H1 (cell line): ENCODE results near the gene FAM241B. TPM values are rescaled to one million over a fixed set of nuclear protein-coding genes. Genes with fewer than 3 reads are reported as not detected.

Experiments used
- HDAC6 ChIP-seq: IDR thresholded peaks from one replicate; pipeline ENCODE4 v1.7.1; 2012; ENCODE audit warnings: low read depth, mild to moderate bottlenecking, inconsistent platforms, low read length, moderate library complexity
- JUND ChIP-seq: IDR thresholded peaks from 2 replicates; pipeline ENCODE4 v1.6.1; 2011; ENCODE audit warnings: mild to moderate bottlenecking, improper control_type of control experiment, low read length
- RFX5 ChIP-seq: IDR thresholded peaks from 2 replicates; pipeline ENCODE4 v1.6.1; 2011; ENCODE audit warnings: low read depth, low read length, improper control_type of control experiment, borderline replicate concordance
- RNF2 ChIP-seq: fragments of 200-900, 300-1000 bp; sonication (generic); IDR thresholded peaks from 2 replicates; pipeline ENCODE4 v1.7.1; 2016; ENCODE audit warnings: borderline replicate concordance, low read depth, mild to moderate bottlenecking, antibody characterized with exemption, low read length; ENCODE audit not compliant: poor library complexity, severe bottlenecking; ENCODE audit errors: missing control alignments
- TCF12 ChIP-seq: IDR thresholded peaks from 2 replicates; pipeline ENCODE4 v1.6.1; 2011; ENCODE audit warnings: low read depth, mild to moderate bottlenecking, low read length
- polyA plus RNA-seq, 7 experiments: library from polyadenylated mRNA; depleted of rRNA in 3 of 7; stranded (reverse) in 5 of 7; unstranded in 2 of 7; fragments of >200 nt in 5 of 7; fragments of 200-250 nt in 2 of 7; gene quantifications; 1 replicate in 5 of 7; 2 replicates in 1 of 7; 4 replicates in 1 of 7; pipeline versions ENCODE4 v1.2.1 to v1.2.3, GENCODE V29; 2011 to 2013; ENCODE audit warnings: missing spikeins in 2 of 7, mixed read lengths in 2 of 7
- total RNA-seq: library from RNA; stranded (reverse); fragmentation: NEBNext Ultra II Directional; extraction: Animal tissue kit (Norgen Biotek cat#: 25700); gene quantifications from 2 replicates; pipeline ENCODE4 v1.2.1, GENCODE V29; 2021
- TF ChIP-seq, protein P1 (sequence below): fragments of 300-600 bp; sonication (generic); IDR thresholded peaks from 2 replicates; pipeline ENCODE4 v1.7.1; 2012; ENCODE audit warnings: low read length, moderate library complexity, mild to moderate bottlenecking, inconsistent platforms; ENCODE audit not compliant: insufficient replicate concordance

The FAM241B gene
- total and polyA plus RNA-seq, 2 of the 8 experiments (the other 6 are each of a cell fraction or from before 2014, with no cell fraction given): 19.3 to 30.1 TPM

DNA sequence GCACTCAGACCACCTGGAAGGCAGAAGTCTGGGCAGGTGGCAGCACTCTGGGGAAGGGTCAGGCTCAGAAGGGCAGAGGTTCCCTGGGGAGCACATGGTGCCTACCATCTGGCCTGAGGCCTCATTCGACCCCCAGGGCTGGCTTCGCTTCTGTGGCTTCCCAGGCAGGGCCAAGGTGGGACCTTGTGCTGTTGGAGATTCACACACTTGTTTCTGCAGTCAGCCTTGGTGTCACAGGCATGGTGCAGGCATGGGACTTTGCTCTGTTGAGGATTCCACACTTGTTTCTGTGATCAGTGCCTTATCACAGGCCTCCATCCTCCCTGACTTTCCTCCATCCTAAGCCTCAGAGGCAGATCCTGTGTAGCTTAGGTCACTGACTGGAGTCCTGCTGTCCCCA, 11.3 kb upstream of the FAM241B start (continued):
- TF ChIP-seq, protein P1, sequence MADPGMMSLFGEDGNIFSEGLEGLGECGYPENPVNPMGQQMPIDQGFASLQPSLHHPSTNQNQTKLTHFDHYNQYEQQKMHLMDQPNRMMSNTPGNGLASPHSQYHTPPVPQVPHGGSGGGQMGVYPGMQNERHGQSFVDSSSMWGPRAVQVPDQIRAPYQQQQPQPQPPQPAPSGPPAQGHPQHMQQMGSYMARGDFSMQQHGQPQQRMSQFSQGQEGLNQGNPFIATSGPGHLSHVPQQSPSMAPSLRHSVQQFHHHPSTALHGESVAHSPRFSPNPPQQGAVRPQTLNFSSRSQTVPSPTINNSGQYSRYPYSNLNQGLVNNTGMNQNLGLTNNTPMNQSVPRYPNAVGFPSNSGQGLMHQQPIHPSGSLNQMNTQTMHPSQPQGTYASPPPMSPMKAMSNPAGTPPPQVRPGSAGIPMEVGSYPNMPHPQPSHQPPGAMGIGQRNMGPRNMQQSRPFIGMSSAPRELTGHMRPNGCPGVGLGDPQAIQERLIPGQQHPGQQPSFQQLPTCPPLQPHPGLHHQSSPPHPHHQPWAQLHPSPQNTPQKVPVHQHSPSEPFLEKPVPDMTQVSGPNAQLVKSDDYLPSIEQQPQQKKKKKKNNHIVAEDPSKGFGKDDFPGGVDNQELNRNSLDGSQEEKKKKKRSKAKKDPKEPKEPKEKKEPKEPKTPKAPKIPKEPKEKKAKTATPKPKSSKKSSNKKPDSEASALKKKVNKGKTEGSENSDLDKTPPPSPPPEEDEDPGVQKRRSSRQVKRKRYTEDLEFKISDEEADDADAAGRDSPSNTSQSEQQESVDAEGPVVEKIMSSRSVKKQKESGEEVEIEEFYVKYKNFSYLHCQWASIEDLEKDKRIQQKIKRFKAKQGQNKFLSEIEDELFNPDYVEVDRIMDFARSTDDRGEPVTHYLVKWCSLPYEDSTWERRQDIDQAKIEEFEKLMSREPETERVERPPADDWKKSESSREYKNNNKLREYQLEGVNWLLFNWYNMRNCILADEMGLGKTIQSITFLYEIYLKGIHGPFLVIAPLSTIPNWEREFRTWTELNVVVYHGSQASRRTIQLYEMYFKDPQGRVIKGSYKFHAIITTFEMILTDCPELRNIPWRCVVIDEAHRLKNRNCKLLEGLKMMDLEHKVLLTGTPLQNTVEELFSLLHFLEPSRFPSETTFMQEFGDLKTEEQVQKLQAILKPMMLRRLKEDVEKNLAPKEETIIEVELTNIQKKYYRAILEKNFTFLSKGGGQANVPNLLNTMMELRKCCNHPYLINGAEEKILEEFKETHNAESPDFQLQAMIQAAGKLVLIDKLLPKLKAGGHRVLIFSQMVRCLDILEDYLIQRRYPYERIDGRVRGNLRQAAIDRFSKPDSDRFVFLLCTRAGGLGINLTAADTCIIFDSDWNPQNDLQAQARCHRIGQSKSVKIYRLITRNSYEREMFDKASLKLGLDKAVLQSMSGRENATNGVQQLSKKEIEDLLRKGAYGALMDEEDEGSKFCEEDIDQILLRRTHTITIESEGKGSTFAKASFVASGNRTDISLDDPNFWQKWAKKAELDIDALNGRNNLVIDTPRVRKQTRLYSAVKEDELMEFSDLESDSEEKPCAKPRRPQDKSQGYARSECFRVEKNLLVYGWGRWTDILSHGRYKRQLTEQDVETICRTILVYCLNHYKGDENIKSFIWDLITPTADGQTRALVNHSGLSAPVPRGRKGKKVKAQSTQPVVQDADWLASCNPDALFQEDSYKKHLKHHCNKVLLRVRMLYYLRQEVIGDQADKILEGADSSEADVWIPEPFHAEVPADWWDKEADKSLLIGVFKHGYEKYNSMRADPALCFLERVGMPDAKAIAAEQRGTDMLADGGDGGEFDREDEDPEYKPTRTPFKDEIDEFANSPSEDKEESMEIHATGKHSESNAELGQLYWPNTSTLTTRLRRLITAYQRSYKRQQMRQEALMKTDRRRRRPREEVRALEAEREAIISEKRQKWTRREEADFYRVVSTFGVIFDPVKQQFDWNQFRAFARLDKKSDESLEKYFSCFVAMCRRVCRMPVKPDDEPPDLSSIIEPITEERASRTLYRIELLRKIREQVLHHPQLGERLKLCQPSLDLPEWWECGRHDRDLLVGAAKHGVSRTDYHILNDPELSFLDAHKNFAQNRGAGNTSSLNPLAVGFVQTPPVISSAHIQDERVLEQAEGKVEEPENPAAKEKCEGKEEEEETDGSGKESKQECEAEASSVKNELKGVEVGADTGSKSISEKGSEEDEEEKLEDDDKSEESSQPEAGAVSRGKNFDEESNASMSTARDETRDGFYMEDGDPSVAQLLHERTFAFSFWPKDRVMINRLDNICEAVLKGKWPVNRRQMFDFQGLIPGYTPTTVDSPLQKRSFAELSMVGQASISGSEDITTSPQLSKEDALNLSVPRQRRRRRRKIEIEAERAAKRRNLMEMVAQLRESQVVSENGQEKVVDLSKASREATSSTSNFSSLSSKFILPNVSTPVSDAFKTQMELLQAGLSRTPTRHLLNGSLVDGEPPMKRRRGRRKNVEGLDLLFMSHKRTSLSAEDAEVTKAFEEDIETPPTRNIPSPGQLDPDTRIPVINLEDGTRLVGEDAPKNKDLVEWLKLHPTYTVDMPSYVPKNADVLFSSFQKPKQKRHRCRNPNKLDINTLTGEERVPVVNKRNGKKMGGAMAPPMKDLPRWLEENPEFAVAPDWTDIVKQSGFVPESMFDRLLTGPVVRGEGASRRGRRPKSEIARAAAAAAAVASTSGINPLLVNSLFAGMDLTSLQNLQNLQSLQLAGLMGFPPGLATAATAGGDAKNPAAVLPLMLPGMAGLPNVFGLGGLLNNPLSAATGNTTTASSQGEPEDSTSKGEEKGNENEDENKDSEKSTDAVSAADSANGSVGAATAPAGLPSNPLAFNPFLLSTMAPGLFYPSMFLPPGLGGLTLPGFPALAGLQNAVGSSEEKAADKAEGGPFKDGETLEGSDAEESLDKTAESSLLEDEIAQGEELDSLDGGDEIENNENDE: no peak
- TF ChIP-seq RFX5 (no peak), HDAC6 (no peak), JUND (no peak), TCF12 (no peak), RNF2 (no peak)
- TF ChIP-seq, all 59 proteins: peak for 0
